ENCODE data around the gene NSUN3.

The NSUN3 gene

GRCh38 chr3:94130690-94131089, 67.8 kb downstream of the NSUN3 start:
- no peak for DNase-seq (ENCODE audit: low spot score)

- DNase-seq (ENCODE audit: low spot score) = no peak
Observed at GRCh38 chr3:94132777-94133176, 69.9 kb downstream of the NSUN3 start.

- no peak for DNase-seq (ENCODE audit: low spot score)
Observed at GRCh38 chr3:94136133-94136532, 73.3 kb downstream of the NSUN3 start.

- peak; percentile 4 for DNase-seq (ENCODE audit: low spot score)
Observed at GRCh38 chr3:94137377-94137776, 74.5 kb downstream of the NSUN3 start.

- no peak for DNase-seq (ENCODE audit: low spot score)
Observed at GRCh38 chr3:94146455-94146854, 83.6 kb downstream of the NSUN3 start.

GRCh38 chr3:94147012-94147411, 84.2 kb downstream of the NSUN3 start:
- DNase-seq (ENCODE audit: low spot score) = no peak

- no peak for DNase-seq (ENCODE audit: low spot score)
Observed at GRCh38 chr3:94150113-94150512, 87.3 kb downstream of the NSUN3 start.

GRCh38 chr3:94156626-94157025, 93.8 kb downstream of the NSUN3 start:
- no peak for DNase-seq (ENCODE audit: low spot score)

GRCh38 chr3:94158512-94158911, 95.7 kb downstream of the NSUN3 start:
- no peak for DNase-seq (ENCODE audit: low spot score)

GRCh38 chr3:94159062-94159828, 96.4 kb downstream of the NSUN3 start:
- peak; percentile 7 for DNase-seq (ENCODE audit: low spot score)

- DNase-seq (ENCODE audit: low spot score) = no peak
Observed at GRCh38 chr3:94162700-94163099, 99.8 kb downstream of the NSUN3 start.

- no peak for DNase-seq (ENCODE audit: low spot score)
Observed at GRCh38 chr3:94167346-94167745, 104.5 kb downstream of the NSUN3 start.

GRCh38 chr3:94167796-94168195, 104.9 kb downstream of the NSUN3 start:
- DNase-seq (ENCODE audit: low spot score) = no peak

- no peak for DNase-seq (ENCODE audit: low spot score)
Observed at GRCh38 chr3:94171954-94172353, 109.1 kb downstream of the NSUN3 start.

- DNase-seq (ENCODE audit: low spot score) = no peak
Observed at GRCh38 chr3:94172695-94173310, 109.9 kb downstream of the NSUN3 start.

GRCh38 chr3:94173673-94174434, 111.0 kb downstream of the NSUN3 start:
- DNase-seq (ENCODE audit: low spot score) = no peak

GRCh38 chr3:94175677-94176076, 112.8 kb downstream of the NSUN3 start:
- DNase-seq (ENCODE audit: low spot score) = no peak

- DNase-seq (ENCODE audit: low spot score) = no peak
Observed at GRCh38 chr3:94176988-94177745, 114.3 kb downstream of the NSUN3 start.
